ENCODE results near the gene FMN1. TPM values are rescaled to one million over a fixed set of nuclear protein-coding genes. Genes with fewer than 3 reads are reported as not detected.

Gene FMN1
- total RNA-seq, 1 experiment from 2014 or later, result 4.5 TPM

DNA sequence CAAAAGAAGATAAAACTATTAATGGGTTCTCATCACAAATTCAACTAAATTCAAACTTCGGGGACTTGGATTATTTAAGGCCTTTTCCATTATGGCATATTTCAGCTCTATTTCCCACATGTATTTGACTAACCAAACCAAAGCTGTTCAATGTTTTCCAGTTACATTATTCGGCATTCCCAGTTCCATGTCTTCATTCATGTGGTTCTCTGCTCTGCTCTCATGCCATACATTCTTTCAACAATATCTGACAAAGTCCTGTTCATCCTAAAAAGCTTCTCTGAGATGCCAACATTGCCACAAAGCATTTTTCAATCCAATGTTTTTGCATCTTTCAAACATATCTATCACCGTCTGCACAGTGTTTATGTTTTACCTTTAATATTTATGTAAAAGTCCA is 335.3 kb downstream of the FMN1 start:
- DNase-seq (ENCODE audit: low spot score) (no peak), ATAC-seq (no peak)
- H3K4me3 Mint-ChIP-seq, result no peak overlapping the region
- H3K27me3 Mint-ChIP-seq (ENCODE audit: low read depth), result no peaks in the 10 kb centered on the region
- H3K27ac Mint-ChIP-seq, result no peak overlapping the region
- no peak for TF ChIP-seq ELF4 (CRISPR knock-in tag; IDR thresholded peaks at IDR 0.05; ENCODE audit: low read depth)
- TF ChIP-seq, protein P1, sequence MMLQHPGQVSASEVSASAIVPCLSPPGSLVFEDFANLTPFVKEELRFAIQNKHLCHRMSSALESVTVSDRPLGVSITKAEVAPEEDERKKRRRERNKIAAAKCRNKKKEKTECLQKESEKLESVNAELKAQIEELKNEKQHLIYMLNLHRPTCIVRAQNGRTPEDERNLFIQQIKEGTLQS (CRISPR knock-in tag; conservative IDR thresholded peaks at IDR 0.05), result no peak
- TF ChIP-seq, protein P2, sequence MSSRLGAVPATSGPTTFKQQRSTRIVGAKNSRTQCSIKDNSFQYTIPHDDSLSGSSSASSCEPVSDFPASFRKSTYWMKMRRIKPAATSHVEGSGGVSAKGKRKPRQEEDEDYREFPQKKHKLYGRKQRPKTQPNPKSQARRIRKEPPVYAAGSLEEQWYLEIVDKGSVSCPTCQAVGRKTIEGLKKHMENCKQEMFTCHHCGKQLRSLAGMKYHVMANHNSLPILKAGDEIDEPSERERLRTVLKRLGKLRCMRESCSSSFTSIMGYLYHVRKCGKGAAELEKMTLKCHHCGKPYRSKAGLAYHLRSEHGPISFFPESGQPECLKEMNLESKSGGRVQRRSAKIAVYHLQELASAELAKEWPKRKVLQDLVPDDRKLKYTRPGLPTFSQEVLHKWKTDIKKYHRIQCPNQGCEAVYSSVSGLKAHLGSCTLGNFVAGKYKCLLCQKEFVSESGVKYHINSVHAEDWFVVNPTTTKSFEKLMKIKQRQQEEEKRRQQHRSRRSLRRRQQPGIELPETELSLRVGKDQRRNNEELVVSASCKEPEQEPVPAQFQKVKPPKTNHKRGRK (CRISPR knock-in tag; IDR thresholded peaks at IDR 0.05; ENCODE audit: borderline replicate concordance), result no peak
- ChIA-PET CTCF (interaction anchor here (2.0 kb wide), 1 partner anchor 15 kb away, joined by 10 read pairs; no protein-coding TSS in a partner anchor), POLR2A (no interaction called here)
- H3K36me3 Mint-ChIP-seq, result no peaks in the 10 kb centered on the region
- peaks cover 23% of the 10 kb centered on the region for H3K4me1 Mint-ChIP-seq
- no peaks in the 10 kb centered on the region for H3K9me3 Mint-ChIP-seq

DNA sequence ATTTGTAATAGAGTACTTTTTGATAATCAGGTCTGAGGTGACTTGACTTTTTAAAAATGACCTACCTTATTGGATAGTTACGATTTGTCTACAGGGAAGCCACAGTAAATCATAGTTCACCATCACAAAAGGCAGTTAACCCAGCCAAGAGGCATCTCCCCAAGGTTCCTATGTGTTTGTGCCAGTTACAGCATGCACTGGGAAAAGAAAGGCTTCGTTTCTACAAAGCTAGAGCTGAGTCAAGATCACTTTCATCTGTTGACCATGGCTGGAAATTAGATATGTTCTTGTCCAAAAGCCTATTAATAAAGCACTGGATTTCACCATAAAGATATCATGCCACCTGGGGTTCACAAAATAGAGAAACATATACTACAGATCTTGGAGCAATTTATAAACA is 336.8 kb downstream of the FMN1 start:
- no peak overlapping the region for H3K4me3 Mint-ChIP-seq
- ChIA-PET CTCF (interaction anchor here (2.0 kb wide), 1 partner anchor 13 kb away, joined by 10 read pairs; no protein-coding TSS in a partner anchor), POLR2A (no interaction called here)
- no peak for DNase-seq (ENCODE audit: low spot score)
- H3K27ac Mint-ChIP-seq, result no peak overlapping the region
- no peaks in the 10 kb centered on the region for H3K36me3 Mint-ChIP-seq
- no peaks in the 10 kb centered on the region for H3K27me3 Mint-ChIP-seq (ENCODE audit: low read depth)
- ATAC-seq, result no peak
- H3K4me1 Mint-ChIP-seq, result peaks cover 26% of the 10 kb centered on the region
- TF ChIP-seq NR2C2 (CRISPR knock-in tag; IDR thresholded peaks at IDR 0.05) (no peak), IRF2 (CRISPR knock-in tag; IDR thresholded peaks at IDR 0.05; ENCODE audit: borderline replicate concordance, low read depth) (no peak), ZNF232 (CRISPR knock-in tag; IDR thresholded peaks at IDR 0.05) (no peak), ZBTB21 (CRISPR knock-in tag; IDR thresholded peaks at IDR 0.05; ENCODE audit: borderline replicate concordance) (no peak), FOXP1 (CRISPR knock-in tag; IDR thresholded peaks at IDR 0.05; ENCODE audit: borderline replicate concordance) (no peak), GRHL2 (CRISPR knock-in tag; IDR thresholded peaks at IDR 0.05; ENCODE audit: insufficient replicate concordance, severe bottlenecking) (no peak), SMAD4 (CRISPR knock-in tag; IDR thresholded peaks at IDR 0.05) (no peak), ZNF121 (CRISPR knock-in tag; IDR thresholded peaks at IDR 0.05) (no peak), FOXJ3 (CRISPR knock-in tag; IDR thresholded peaks at IDR 0.05; ENCODE audit: borderline replicate concordance) (no peak), ZNF423 (CRISPR knock-in tag; IDR thresholded peaks at IDR 0.05) (no peak), TCF7 (CRISPR knock-in tag; IDR thresholded peaks at IDR 0.05; ENCODE audit: low read depth) (no peak), FOXK1 (CRISPR knock-in tag; IDR thresholded peaks at IDR 0.05) (no peak)
- TF ChIP-seq, protein P3, sequence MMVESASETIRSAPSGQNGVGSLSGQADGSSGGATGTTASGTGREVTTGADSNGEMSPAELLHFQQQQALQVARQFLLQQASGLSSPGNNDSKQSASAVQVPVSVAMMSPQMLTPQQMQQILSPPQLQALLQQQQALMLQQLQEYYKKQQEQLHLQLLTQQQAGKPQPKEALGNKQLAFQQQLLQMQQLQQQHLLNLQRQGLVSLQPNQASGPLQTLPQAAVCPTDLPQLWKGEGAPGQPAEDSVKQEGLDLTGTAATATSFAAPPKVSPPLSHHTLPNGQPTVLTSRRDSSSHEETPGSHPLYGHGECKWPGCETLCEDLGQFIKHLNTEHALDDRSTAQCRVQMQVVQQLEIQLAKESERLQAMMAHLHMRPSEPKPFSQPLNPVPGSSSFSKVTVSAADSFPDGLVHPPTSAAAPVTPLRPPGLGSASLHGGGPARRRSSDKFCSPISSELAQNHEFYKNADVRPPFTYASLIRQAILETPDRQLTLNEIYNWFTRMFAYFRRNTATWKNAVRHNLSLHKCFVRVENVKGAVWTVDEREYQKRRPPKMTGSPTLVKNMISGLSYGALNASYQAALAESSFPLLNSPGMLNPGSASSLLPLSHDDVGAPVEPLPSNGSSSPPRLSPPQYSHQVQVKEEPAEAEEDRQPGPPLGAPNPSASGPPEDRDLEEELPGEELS (CRISPR knock-in tag; IDR thresholded peaks at IDR 0.05), result no peak
- TF ChIP-seq, protein P2 (CRISPR knock-in tag; IDR thresholded peaks at IDR 0.05; ENCODE audit: borderline replicate concordance), result no peak
- TF ChIP-seq, protein P4, sequence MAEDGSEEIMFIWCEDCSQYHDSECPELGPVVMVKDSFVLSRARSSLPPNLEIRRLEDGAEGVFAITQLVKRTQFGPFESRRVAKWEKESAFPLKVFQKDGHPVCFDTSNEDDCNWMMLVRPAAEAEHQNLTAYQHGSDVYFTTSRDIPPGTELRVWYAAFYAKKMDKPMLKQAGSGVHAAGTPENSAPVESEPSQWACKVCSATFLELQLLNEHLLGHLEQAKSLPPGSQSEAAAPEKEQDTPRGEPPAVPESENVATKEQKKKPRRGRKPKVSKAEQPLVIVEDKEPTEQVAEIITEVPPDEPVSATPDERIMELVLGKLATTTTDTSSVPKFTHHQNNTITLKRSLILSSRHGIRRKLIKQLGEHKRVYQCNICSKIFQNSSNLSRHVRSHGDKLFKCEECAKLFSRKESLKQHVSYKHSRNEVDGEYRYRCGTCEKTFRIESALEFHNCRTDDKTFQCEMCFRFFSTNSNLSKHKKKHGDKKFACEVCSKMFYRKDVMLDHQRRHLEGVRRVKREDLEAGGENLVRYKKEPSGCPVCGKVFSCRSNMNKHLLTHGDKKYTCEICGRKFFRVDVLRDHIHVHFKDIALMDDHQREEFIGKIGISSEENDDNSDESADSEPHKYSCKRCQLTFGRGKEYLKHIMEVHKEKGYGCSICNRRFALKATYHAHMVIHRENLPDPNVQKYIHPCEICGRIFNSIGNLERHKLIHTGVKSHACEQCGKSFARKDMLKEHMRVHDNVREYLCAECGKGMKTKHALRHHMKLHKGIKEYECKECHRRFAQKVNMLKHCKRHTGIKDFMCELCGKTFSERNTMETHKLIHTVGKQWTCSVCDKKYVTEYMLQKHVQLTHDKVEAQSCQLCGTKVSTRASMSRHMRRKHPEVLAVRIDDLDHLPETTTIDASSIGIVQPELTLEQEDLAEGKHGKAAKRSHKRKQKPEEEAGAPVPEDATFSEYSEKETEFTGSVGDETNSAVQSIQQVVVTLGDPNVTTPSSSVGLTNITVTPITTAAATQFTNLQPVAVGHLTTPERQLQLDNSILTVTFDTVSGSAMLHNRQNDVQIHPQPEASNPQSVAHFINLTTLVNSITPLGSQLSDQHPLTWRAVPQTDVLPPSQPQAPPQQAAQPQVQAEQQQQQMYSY (CRISPR knock-in tag; IDR thresholded peaks at IDR 0.05), result no peak
- TF ChIP-seq, protein P5, sequence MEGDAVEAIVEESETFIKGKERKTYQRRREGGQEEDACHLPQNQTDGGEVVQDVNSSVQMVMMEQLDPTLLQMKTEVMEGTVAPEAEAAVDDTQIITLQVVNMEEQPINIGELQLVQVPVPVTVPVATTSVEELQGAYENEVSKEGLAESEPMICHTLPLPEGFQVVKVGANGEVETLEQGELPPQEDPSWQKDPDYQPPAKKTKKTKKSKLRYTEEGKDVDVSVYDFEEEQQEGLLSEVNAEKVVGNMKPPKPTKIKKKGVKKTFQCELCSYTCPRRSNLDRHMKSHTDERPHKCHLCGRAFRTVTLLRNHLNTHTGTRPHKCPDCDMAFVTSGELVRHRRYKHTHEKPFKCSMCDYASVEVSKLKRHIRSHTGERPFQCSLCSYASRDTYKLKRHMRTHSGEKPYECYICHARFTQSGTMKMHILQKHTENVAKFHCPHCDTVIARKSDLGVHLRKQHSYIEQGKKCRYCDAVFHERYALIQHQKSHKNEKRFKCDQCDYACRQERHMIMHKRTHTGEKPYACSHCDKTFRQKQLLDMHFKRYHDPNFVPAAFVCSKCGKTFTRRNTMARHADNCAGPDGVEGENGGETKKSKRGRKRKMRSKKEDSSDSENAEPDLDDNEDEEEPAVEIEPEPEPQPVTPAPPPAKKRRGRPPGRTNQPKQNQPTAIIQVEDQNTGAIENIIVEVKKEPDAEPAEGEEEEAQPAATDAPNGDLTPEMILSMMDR (IDR thresholded peaks at IDR 0.05), result no peak
- TF ChIP-seq, protein P6, sequence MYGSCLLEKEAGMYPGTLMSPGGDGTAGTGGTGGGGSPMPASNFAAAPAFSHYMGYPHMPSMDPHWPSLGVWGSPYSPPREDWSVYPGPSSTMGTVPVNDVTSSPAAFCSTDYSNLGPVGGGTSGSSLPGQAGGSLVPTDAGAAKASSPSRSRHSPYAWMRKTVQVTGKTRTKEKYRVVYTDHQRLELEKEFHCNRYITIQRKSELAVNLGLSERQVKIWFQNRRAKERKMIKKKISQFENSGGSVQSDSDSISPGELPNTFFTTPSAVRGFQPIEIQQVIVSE (CRISPR knock-in tag; IDR thresholded peaks at IDR 0.05; ENCODE audit: borderline replicate concordance), result no peak
- H3K9me3 Mint-ChIP-seq, result no peaks in the 10 kb centered on the region
